Inferior parietal cortex (tissue), 1 donor: ENCODE measurements around the gene MOBP.
A peak's percentile ranks its signal among the peaks of the same experiment; 100 is the strongest.
"Not testable (repeated sequence)": the region's sequence is repeated elsewhere in the genome, so short reads cannot be mapped to it uniquely, and the experiment has no call there.

Source experiments
- DNase-seq: peaks from one replicate; pipeline ENCODE4 v3.0.0-alpha.2; 2016; ENCODE audit errors: extremely low spot score

Gene MOBP

GRCh38 chr3:39449796-39450195 is 17.7 kb upstream of the MOBP start:
- DNase-seq = no peak

GRCh38 chr3:39453134-39453533 is 14.3 kb upstream of the MOBP start:
- DNase-seq = no peak

- not testable (repeated sequence) for DNase-seq
Observed at GRCh38 chr3:39453872-39454271, 13.6 kb upstream of the MOBP start.

- no peak for DNase-seq
Observed at GRCh38 chr3:39454591-39455217, 12.8 kb upstream of the MOBP start.

- no peak for DNase-seq
Observed at GRCh38 chr3:39456159-39456558, 11.3 kb upstream of the MOBP start.

- no peak for DNase-seq
Observed at GRCh38 chr3:39457361-39457760, 10.1 kb upstream of the MOBP start.

- not testable (repeated sequence) for DNase-seq
Observed at GRCh38 chr3:39458579-39458978, 8.9 kb upstream of the MOBP start.

GRCh38 chr3:39460677-39461076 is 6.8 kb upstream of the MOBP start:
- peak; percentile 75 for DNase-seq

- no peak for DNase-seq
Observed at GRCh38 chr3:39463269-39463668, 4.2 kb upstream of the MOBP start.

- no peak for DNase-seq
Observed at GRCh38 chr3:39466988-39467387, 492 bp upstream of the MOBP start.

- peak; percentile 61 for DNase-seq
Observed at GRCh38 chr3:39468108-39468436, 592 bp downstream of the MOBP start.

GRCh38 chr3:39469258-39469657 is 1.8 kb downstream of the MOBP start:
- DNase-seq = no peak

- DNase-seq = no peak
Observed at GRCh38 chr3:39469945-39470344, 2.5 kb downstream of the MOBP start.

GRCh38 chr3:39471652-39472051 is 4.2 kb downstream of the MOBP start:
- no peak for DNase-seq

GRCh38 chr3:39473452-39474125 is 6.1 kb downstream of the MOBP start:
- DNase-seq = no peak

GRCh38 chr3:39474126-39474515 is 6.6 kb downstream of the MOBP start:
- DNase-seq = no peak

GRCh38 chr3:39476783-39477182 is 9.3 kb downstream of the MOBP start:
- DNase-seq = no peak

GRCh38 chr3:39478226-39478625 is 10.7 kb downstream of the MOBP start:
- DNase-seq = no peak

GRCh38 chr3:39479701-39480414 is 12.4 kb downstream of the MOBP start:
- no peak for DNase-seq

- peak; percentile 27 for DNase-seq
Observed at GRCh38 chr3:39485547-39485946, 18.1 kb downstream of the MOBP start.

GRCh38 chr3:39491014-39491413 is 23.5 kb downstream of the MOBP start:
- DNase-seq = no peak

GRCh38 chr3:39491733-39492350 is 24.4 kb downstream of the MOBP start:
- no peak for DNase-seq

GRCh38 chr3:39494781-39495180 is 27.3 kb downstream of the MOBP start:
- no peak for DNase-seq
